T-helper 1 cell treated with Interleukin-12 subunit alpha and Interleukin-12 subunit beta and Interleukin-4 antibody, amounts not matched to agents 30 ng/mL and 1 ng/mL, for 36 hours (primary cell): ENCODE measurements around the gene PDAP1. TPM values are rescaled to one million over a fixed set of nuclear protein-coding genes. Genes with fewer than 3 reads are reported as not detected.

Experiments
- intact Hi-C: fragments of 100-400 bp; cut with micrococcal nuclease; formaldehyde crosslinking; loops from one replicate; pipeline ENCODE4 v1.15.1; 2024
- total RNA-seq: library from RNA; stranded (reverse); gene quantifications from 2 replicates; pipeline ENCODE4 v1.2.3, GENCODE V29; 2022

The PDAP1 gene
- total RNA-seq, 1 donor from 2014 or later: 102 TPM

- intact Hi-C loops: no loop called here
Observed at GRCh38 chr7:99397297-99397983, 11.0 kb downstream of the PDAP1 start.

- intact Hi-C loops: no loop called here
Observed at GRCh38 chr7:99396418-99397296, 11.7 kb downstream of the PDAP1 start.

GRCh38 chr7:99395616-99396327 lies 12.6 kb downstream of the PDAP1 start:
- intact Hi-C loops: no loop called here

GRCh38 chr7:99394188-99394502 lies 14.3 kb downstream of the PDAP1 start:
- intact Hi-C loops: no loop called here

DNA sequence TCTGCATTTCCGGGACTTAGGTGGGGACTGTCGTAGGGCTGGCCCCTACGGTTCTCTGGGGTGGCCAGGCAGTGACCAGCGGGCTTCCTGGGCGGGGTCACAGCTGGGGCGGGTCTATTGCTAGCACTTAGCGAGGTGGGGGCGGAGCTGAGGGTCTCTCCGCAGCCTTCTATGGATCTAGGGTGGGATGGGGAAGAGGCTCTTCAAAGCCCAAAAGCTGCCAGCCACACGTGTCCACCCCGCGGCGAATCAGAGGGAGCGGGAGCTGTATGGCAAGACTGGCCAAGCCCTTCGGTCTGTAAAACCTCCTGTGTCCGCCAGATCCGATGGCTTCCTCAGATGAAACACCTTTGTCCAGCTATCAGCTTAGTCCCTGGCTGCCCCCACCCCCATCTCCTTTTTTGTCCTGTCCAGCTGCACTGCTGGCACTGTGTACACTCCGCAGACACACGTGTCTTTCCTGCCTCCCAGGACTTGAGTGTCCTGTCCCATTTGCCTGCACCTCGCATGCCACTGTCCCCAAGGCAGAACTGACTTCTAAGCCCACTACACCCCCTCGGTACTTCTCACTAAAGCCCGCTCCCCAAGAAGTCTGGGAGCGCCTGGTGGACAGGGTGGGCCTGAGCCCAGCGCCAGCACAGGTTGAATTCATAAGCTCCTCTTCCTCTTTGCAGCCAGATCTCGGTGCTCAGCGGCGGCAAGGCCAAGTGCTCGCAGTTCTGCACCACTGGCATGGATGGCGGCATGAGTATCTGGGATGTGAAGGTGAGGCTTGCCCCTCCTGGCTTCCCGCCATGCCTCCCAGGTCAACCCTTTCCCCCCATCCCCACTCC lies 14.8 kb downstream of the PDAP1 start:
- intact Hi-C loops: loop anchor here (1.0 kb wide), 3 partner anchors 12 to 19 kb away; partner anchors contain the start of genes ARPC1B, BUD31 and PDAP1

DNA sequence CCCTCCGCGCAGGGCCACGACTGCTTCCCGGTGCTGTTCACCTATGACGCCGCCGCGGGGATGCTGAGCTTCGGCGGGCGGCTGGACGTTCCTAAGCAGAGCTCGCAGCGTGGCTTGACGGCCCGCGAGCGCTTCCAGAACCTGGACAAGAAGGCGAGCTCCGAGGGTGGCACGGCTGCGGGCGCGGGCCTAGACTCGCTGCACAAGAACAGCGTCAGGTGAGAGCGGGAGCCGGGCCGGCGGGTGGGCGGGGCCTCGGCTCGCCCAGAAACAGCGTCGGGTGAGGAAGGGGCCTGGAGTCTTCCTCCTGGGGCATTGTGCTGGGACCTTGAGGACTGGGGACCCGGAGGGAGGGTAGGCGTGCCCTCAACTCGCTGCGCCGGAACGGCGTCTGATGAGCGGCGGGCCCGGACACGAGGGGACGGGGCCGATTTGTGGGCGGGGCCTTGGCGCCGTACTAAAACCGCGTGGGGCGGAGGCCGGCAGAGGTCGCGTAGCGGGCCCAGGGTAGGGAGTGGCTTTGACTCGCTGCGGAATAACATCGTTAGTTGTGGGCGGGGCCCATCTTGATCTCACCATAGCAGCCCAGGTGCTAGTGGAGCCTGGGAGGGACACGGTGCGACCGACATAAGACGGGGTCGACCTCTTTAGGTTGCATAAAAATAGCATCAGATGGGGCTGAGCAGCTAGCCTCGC lies 15.6 kb downstream of the PDAP1 start:
- intact Hi-C loops: loop anchor here (1.0 kb wide), 3 partner anchors 12 to 19 kb away; partner anchors contain the start of genes ARPC1B, BUD31 and PDAP1

DNA sequence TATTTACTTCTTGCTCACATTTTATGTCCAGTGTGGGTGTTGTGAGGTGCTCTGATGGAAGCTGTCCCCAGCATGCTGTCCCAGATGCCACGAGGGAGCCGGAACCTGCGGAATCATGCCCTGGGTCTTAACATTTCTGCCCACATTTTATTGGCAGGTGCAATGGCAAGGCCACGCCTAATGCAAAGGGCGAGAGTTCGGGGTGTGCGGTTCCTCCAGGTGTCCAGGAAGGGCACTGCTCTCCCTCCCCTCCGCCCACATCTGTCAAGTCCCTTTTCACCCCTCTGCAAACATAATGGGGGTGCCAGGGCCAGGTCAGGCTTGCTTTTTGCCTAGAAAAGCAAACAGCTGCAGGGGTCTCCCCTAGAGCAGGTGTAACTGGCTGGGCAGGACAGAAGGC lies 16.4 kb downstream of the PDAP1 start:
- intact Hi-C loops: no loop called here

- intact Hi-C loops: no loop called here
Observed at GRCh38 chr7:99390941-99391602, 17.3 kb downstream of the PDAP1 start.

DNA sequence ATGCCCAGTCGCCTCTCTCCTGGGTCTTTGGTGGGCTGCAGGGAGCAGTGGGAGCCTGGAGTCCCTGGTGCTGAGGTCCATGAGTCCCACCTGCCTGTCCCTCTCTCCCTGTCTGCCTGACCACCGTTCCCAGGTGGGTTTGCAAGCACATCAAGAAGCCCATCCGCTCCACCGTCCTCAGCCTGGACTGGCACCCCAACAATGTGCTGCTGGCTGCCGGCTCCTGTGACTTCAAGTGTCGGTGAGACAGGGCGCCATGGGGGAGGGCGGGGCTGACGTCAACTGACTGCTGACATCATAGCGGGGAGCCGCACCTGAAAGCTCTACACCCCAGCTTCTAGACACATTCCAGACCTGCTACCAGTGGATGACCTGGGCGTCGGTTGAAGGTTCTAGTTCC lies 18.6 kb downstream of the PDAP1 start:
- intact Hi-C loops: no loop called here

GRCh38 chr7:99387912-99388311 lies 20.5 kb downstream of the PDAP1 start:
- intact Hi-C loops: loop anchor here (1.0 kb wide), 2 partner anchors 9 to 23 kb away; no protein-coding TSS in a partner anchor

DNA sequence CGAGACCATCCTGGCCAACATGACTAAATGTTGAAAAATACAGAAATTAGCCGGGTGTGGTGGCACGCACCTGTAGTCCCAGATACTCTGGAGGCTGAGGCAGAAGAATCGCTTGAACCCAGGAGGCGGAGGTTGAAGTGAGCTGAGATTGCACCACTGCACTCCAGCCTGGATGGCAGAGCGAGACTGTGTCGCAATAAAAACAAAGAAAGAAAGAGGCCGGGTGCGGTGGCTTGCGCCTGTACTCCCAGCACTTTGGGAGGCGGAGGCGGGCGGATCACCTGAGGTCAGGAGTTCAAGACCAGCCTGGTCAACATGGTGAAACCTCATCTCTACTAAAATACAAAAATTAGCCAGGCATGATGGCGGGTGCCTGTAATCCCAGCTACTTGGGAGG lies 21.2 kb downstream of the PDAP1 start:
- intact Hi-C loops: loop anchor here (1.0 kb wide), 2 partner anchors 8 to 22 kb away; no protein-coding TSS in a partner anchor

DNA sequence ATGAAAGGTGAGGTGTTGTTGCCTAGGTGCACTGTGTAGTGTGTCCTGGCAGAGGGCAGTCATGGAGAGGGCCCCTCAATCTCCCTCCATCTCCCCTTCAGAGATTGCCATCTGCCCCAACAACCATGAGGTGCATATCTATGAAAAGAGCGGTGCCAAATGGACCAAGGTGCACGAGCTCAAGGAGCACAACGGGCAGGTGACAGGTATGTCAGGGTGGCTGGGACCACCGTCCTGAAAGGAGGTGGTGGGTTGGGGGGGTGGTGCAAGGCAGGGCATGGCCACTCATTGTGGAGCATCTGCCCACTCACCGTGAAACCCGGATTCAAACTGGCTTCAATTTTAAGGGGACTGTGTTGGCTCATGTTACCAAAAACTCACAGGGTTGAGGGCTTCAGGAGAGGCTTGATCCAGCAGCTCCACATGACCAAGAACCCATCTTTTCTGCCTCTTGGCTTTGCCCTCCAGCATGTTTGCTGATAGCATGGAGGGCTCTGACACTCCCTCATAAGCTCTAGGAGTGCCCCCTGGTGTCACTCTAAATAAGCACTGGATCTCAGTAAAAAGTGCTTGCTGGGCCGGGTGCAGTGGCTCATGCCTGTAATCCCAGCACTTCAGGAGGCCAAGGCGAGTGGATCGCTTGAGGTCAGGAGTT lies 21.7 kb downstream of the PDAP1 start:
- intact Hi-C loops: loop anchor here (1.0 kb wide), 2 partner anchors 7 to 21 kb away; no protein-coding TSS in a partner anchor

GRCh38 chr7:99385564-99385963 lies 22.8 kb downstream of the PDAP1 start:
- intact Hi-C loops: no loop called here

GRCh38 chr7:99384523-99384922 lies 23.9 kb downstream of the PDAP1 start:
- intact Hi-C loops: no loop called here

GRCh38 chr7:99383791-99384370 lies 24.5 kb downstream of the PDAP1 start:
- intact Hi-C loops: no loop called here

- intact Hi-C loops: no loop called here
Observed at GRCh38 chr7:99383203-99383602, 25.2 kb downstream of the PDAP1 start.

GRCh38 chr7:99381664-99382075 lies 26.7 kb downstream of the PDAP1 start:
- intact Hi-C loops: loop anchor here (1.0 kb wide), 5 partner anchors 12 to 177 kb away; partner anchors contain the start of genes ARPC1A, BUD31, PDAP1 and ZKSCAN5

- intact Hi-C loops: loop anchor here (1.0 kb wide), 6 partner anchors 12 to 177 kb away; partner anchors contain the start of genes ARPC1A, BUD31, PDAP1 and ZKSCAN5
Observed at GRCh38 chr7:99380823-99381663, 27.4 kb downstream of the PDAP1 start.
